Middle frontal gyrus (tissue), 1 donor: ENCODE measurements around the gene SV2C.
"Not testable (repeated sequence)": the region's sequence is repeated elsewhere in the genome, so short reads cannot be mapped to it uniquely, and the experiment has no call there.

Source experiments
- DNase-seq: peaks from one replicate; pipeline ENCODE4 v3.0.0-alpha.2; 2015; ENCODE audit warnings: low spot score; ENCODE audit errors: extremely low spot score

Gene SV2C, protein sequence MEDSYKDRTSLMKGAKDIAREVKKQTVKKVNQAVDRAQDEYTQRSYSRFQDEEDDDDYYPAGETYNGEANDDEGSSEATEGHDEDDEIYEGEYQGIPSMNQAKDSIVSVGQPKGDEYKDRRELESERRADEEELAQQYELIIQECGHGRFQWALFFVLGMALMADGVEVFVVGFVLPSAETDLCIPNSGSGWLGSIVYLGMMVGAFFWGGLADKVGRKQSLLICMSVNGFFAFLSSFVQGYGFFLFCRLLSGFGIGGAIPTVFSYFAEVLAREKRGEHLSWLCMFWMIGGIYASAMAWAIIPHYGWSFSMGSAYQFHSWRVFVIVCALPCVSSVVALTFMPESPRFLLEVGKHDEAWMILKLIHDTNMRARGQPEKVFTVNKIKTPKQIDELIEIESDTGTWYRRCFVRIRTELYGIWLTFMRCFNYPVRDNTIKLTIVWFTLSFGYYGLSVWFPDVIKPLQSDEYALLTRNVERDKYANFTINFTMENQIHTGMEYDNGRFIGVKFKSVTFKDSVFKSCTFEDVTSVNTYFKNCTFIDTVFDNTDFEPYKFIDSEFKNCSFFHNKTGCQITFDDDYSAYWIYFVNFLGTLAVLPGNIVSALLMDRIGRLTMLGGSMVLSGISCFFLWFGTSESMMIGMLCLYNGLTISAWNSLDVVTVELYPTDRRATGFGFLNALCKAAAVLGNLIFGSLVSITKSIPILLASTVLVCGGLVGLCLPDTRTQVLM

DNA sequence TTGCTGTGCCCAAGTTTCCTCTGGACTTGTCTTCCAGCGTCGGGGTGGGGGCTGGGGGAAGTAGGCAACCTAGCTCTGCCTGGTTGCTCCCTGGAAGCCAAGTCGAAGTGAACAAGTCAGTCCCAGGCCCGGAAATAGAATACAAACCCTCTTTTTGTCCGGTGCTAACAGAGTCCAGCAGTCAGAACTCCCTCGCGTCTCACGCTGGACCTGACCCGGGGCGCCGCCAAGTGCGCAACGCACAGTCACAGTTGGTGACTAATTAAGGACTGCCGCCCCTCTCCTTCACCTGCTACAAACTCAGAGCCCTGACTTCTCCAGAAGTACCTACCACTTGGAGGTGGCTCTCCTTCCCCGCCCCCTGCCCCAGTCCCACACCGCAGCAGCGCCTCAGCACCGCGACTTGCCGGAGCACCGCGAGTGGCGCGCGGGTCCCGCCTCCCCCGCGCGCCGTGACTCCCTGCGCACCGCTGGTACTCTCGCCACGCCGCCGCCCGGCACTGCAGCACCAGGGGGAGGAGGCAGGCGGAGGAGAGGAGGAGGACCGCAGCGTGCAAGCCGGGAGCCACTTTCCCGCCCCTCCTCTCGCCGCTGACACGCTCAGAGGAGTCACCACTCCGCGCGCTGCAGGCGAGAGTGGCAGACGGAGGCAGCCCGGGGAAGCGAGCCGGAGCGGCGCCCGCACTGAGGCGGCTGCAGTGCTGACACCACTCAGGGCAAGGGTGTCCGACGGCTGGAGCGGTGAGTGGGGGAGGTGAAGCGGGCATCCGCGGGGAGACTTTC, at the start of gene SV2C:
Gene SV2C, plus strand, starts transcription at position 612 of the 783 bp plus-strand sequence. CDS start 48,368 bp downstream, outside the sequence.
- no peak for DNase-seq

DNA sequence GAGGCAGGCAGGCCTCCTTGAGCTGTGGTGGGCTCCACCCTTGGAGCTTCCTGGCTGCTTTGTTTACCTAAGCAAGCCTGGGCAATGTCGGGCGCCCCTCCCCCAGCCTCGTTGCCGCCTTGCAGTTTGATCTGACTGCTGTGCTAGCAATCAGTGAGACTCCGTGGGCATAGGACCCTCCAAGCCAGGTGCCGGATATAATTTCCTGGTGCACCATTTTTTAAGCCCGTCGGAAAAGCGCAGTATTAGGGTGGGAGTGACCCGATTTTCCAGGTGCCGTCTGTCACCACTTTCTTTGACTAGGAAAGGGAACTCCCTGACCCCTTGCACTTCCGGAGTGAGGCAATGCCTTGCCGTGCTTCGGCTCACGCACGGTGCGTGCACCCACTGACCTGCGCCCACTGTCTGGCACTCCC, 45.4 kb upstream of the SV2C start:
- not testable (repeated sequence) for DNase-seq

DNA sequence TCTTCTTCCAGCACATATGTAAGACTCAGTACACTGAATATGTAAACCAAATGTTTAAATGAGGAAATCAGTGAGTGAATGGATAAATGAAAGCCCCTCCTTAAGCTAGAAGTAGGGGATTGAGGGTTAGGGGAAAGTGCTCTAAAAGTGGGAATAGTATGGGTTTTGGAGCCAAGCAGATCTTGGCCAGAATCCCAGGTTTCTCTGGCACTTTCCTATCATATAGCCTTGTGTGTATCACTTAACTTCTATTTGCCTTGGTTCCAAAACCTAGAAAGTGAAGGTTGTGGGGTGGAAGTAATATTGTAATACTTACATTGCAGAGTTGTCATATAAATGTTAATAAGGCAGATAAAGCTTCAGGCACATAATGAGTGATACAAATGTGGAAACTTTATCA, 45.0 kb upstream of the SV2C start:
- DNase-seq, result no peak

DNA sequence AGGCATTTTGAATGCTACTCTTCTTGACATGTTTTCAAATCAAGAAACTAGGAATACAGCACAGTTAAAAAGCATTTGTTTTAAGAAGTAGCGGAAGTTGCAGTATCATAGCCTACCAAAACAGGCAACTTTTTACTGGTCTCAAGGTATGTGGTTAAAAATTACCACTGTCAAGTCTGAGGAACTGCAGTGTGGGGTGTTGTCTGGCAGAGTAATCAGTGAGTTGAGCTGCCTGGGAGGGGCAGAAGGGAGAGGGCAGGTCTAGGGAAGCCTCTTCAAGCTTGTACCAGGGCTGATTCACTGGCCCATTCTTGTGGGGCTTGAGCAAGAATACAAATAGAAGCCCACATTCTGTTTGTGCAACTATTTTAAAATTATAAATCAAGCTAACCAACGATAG, 42.4 kb upstream of the SV2C start:
- DNase-seq, result no peak

DNA sequence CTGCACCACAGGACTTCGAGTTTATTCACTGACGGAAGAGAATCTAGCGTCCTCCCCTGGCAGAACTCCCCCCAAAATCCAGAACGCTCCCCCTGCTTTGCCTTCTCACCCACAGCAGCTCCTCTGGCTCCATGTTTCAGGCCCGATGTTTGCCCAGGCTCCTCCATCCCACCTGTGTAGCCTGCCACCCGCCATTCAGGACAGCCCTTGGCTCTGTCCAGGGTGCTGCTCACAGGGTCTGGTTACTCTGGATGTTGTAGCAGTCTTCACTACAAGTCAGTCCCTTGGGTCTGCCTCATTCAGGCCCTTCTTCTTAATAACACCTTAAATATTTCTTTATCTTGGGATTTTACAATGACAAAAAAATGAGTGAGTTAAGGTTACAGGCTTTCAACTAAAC, 41.3 kb upstream of the SV2C start:
- DNase-seq, result no peak

DNA sequence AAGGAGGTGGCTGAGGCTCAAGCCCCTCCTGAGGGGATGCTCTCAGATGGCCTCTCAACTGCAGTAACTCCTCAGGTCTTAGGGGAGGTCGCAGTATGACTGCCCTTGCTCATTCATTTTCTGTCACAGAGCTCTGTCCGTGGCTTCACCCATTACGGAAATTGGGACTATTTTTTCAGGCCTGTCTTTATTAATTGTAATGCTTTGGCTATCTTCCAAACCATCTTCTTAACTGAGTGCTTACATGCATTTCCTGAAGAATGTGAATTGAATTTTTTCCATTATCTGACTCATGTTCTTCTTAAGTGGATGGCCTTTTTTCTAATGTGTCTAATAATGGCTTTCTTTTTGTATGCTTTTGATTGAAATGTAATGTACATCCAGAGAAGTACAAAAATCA, 36.4 kb upstream of the SV2C start:
- DNase-seq, result no peak

DNA sequence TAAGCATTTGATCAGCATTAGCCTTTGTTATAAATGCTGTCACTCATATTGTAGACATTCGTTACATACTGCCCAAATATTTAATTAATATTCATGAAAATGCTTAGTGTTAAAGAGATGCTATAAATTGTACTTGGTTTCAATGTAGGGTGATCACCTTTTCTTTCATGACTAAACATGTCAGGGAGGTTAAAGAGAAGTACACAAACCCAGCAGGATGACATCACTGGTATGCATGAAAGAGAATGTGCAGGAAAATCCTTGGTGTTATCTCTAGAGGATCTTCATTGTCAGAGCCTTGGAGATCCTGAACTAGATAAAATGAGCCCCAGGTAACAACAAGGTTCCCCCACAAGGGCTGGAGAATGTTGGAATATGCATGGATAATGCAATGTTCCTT, 33.0 kb upstream of the SV2C start:
- DNase-seq, result no peak

DNA sequence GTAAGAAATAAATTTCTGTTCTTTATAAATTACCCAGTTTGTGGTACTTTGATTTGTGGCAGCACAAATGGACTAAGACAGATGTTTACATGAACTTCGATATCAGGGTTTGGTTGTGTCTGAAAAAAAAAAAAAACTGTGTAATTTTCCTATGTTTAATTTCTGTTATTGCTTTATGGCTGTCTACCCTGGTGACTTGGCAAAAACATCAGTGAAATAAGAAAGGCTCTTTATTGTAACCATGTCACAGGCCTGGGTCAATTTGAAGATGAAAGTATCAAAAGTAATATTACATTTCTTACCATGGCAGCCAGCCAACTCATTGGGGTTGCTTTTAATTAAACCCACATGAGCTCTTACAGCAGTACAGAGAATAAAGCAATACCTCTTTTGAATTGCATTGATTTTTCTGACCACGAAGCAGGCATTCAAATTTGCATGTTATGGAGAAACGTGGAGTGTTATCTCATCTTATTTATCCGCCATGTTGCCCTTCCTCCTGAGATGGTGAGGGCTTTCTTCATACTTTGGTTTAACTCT, 20.6 kb upstream of the SV2C start:
- DNase-seq, result no peak

DNA sequence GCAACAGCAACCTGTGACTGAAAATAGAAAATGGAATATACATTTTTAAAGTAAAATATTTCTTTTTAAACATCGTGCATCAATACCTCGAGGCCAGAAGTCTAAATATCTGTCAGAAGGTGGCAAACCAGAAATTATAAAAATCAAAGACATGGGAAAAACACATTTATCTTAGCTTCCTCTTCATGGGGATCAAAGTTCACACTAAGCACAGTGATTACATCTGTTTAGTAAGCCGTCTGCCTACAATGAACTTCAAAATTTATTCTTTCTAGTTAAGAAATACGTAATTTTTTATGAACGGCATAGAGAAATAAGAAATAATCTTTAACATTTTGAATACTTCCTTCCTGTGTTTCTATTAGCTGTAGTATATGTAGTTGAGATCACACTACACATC, 17.9 kb upstream of the SV2C start:
- no peak for DNase-seq

DNA sequence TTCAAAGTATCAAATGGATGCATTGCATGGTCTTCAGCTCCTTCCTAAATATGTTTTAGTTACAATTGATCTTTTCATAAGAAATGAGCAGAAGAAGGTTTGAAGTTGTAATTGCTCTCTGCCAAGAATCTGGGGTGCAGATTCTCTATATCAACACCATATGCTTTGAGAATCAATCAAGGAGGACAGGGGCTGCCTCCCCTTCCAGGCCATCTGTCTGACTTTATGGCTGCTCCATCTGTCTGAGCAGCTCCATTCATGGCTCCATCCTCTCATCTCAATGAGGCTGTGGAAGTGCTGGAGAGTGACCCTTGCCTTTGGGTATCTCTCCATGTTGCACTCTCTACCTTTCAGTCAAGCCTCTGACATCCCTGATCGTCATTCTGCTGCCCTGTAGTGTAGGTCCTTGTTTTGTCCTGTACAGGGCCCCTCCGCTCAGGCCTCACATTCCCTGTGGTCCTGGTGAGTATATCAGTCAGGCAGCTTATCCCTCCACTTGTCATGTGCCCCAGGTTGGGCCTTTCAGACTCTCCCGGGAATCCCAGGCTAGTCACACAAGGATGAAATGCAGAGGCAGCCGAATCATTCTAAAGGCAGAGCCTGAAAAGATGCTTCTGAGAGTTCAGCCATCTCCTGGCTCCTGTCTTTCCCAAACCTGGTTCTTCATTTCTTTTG, 14.0 kb upstream of the SV2C start:
- DNase-seq, result no peak

DNA sequence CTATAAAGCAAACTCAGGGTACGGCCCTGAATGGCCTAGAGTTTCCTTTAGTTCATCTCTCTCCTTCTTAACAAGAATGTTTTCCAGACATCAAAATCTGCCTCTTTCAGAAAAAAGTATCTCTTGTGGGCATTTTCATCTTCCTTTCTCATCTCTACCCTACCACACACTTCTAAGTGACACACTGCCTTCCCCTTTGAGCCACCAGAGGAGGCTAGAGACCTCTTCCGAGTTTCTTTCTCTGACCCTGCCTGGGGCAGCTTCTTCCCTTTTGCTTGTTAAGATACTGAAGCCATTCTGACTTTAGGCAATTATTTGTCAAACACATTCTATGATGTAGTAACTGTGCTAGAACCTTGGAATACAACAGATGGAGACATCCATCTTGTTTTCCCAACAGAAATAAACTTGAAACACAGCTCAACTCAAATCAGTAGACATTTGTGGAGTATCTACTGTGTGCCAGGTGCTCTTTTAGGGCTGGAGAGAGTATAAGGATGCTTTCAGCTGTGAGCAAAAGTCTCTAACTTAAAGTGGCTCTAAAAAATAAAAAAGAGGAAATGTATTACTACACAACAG, 8.6 kb upstream of the SV2C start:
- DNase-seq, result no peak

DNA sequence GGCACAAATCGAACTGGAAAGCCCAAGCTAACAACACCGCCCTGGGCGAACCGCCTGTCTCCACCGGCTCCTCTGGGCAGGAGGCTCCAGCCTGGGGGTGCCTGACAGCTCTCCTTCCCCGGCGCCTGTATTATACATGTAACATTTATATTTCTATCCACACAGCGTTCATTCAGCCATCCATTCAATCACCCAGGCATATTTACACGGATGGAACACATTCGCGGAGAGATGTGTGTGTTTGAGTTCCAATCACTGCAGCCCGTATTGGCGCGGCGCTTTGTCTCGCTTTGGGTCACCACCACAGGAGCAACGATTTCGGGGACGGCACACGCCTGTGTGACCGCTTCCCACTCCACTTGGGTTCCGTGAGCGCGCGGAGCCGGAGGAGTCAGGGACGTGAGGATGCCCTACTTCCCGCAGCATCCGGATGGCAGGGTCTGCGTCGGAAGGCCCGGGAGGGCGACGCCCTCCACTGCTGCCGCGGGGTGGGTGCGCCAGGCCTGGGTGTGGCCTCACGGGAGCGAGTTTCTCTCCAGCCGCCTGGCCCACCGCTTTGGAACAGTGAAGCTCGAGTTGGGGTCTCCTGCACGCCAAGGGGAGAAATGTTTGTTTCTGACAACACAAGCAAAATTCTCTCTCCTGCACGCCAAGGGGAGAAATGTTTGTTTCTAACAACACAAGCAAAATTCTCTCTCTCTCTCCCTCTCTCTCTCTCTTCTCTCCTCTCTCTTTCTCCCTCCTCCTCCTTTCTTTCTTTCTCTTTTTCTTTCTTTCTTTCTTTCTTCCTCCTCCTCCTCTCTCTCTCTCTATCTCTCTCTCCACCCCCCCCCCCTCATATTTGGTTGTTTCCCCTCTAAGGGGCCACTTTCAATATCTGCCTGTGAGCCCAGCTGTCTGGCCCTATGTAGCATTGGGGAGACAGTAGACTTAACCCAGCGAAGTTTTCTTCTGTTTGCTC, 1.1 kb upstream of the SV2C start:
- no peak for DNase-seq

DNA sequence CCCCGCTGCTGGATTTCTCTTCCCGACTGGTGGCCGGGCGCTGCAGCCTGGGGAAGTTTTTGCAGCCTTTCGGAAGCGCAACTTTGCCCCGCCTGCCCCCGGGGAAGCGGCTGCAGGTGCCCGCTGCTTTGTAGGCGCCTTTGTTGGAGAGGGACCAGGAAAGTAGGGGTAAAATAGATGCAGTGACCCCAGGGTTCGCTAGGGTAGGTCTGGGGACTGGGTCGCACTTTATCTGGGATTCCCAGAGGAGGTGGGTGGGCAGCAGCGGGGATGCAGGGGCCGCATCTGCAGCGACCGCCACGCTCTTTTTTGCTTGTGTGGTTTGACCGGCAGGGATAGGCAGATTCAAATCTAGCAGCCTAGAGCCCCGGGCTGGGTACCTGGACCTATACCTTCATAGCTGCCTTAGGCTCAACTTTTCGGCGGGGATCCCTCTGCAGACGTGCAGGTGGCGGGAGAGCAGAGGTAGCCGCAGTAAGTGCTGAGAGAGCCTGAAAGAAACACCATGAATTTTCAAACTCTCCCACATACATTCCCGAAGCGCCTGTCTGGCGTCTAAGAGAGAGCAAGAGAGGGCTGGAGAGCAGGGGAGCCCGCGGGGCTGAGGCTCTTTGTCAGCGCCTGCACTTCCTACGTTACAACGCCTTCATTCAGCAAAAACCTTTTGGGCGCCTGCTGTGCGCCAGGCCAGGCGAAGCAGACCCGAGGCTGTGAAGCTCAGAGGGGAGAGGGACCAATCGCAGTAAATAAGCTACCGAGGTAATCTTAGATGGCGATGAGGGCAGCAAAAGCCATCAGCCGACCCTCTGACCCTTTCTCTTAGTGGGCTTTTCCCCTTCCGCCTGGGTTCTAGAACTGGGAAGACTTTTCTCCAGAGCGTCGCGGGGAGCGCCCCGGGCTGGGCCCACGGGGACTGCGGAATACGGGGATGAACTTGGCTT, 642 bp downstream of the SV2C start:
- no peak for DNase-seq

DNA sequence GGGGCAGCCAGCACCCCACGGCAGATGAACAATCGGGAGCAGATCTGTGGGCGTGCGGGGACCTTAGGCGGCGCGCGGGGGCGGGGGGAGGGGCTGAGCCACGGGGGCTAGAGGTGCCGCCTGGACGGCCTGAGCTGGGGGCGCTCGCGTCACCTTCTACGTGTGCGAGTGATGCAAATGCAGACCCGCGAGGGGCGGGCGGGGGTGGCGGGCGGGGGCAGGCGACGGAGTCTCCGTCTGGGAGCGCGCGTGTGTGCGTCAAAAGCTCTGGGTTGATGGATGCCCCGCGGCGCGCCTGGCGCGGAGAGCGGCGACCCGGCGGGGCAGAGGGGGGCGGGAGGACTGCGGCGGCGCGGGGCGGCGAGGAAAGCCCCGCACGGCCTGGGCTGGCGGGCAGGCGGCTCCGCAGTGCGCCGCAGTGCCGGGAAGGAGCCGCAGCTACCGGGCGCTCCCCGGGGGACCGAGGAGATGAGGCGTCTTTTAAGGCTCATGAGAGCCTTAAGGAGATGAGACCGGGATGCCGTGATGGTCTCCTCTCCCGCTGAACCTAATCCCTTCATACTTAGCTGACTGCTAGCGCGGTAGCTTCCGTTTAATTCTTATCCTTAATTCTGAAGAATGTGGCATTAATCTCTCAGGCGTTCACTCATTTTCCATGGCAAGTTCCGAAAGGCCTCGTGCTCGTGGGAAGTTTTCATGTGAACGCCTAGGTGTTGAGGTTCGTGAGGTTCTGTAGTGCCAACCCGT, 1.5 kb downstream of the SV2C start:
- DNase-seq, result no peak

DNA sequence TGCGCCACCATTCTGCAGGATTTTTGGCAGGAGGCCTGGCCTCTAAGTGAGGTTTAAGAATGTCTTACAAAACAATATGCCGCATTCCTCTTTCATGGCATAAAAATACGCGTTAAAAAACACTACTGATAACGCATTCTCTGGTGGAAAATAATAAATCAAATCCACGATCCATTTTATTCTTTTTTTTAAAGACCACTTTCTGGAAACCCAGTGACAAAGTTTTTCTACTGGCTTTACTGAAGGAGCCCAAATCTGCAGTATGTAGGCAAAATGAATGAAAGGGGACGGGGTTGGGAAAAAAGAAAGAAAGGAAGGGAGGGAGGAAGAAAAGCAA, 2.0 kb downstream of the SV2C start:
- no peak for DNase-seq

DNA sequence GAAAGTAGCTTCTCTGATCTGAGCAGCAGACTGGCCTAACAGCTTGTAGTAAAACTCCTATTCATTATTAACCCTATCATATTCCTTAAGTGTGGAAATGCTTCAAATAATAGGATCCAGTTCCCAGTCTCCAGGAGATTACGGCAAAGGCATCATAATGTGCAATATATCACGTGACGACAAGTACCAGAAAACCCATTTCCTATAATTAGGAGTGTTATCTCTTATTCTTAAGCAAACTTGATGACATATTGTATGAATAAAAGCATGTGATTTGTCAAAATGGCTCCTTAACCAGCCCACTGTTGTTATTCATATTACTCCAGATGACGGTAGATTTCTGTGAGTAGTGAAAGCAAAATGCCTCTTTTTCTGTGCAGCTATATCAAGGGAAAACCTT, 2.9 kb downstream of the SV2C start:
- no peak for DNase-seq

DNA sequence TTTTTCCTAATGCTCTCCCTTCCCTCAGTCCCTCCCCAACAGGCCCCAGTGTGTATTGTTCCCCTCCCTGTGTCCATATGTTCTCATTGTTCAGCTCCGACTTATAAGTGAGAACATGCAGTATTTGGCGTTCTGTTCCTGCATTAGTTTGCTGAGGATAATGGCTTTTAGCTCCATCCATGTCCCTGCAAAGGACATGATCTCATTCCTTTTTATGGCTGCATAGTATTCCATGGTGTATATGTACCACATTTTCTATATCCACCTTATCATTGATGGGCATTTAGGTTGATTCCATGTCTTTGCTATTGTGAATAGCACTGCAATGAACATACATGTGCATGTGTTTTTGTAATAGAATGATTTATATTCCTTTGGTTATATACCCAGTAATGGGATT, 6.0 kb downstream of the SV2C start:
- DNase-seq, result not testable (repeated sequence)

DNA sequence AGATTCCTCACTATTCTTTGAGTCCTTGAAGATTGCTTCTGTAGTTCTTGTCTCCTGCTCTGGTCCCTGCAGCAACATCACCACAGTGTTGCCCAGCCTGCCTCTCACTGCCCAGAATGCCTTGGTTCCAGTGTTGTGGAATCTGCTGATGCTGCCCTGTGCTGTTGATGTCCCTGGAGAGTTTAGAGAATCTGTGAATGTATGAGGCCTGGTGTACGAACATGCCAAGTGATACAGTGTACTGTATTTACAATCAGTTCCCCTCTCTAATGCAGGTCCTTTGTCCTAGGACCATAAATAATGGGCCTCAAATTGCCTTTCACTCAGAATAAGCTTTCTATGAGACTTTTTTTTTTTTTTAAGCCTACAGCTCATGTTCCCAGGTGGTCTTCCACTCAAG, 8.2 kb downstream of the SV2C start:
- no peak for DNase-seq
